ENCODE results near the gene FAR2.

DNA sequence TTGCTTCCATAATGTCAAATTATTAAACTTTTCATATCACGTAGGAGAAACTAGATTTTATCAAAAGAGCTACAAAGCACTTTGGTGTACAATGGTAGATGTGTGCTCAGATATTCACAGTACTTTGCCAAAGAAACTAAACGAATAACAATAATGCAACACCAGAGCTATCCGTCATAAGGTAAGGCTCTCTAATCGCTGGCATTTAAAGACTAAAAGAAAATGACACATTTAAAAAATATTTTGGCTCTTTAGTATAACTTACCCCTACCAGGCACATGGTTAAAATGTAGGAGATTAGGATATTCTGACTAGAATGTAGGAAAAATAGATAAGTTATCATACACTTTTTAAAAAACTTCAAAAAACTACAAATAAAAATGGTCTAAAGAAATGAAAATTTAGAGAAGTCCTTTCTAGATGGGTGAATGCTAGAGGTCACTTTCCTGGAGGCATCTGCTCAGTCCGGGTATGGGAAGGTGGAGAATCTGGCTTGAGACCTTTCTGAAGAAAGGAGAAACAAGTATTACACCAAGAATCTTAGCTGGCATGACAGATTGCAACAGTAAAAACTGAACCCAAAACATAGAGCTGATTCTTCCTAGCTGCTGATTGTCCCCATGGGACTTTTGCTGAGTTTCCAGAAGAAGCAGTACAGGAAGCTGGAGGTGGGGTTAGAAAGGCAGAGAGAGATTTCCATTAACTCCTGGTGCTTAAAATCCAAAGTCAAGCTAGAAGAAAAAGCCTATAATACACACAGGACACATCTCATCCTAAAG is 67.9 kb downstream of the FAR2 start:
- TF ChIP-seq, protein P1, sequence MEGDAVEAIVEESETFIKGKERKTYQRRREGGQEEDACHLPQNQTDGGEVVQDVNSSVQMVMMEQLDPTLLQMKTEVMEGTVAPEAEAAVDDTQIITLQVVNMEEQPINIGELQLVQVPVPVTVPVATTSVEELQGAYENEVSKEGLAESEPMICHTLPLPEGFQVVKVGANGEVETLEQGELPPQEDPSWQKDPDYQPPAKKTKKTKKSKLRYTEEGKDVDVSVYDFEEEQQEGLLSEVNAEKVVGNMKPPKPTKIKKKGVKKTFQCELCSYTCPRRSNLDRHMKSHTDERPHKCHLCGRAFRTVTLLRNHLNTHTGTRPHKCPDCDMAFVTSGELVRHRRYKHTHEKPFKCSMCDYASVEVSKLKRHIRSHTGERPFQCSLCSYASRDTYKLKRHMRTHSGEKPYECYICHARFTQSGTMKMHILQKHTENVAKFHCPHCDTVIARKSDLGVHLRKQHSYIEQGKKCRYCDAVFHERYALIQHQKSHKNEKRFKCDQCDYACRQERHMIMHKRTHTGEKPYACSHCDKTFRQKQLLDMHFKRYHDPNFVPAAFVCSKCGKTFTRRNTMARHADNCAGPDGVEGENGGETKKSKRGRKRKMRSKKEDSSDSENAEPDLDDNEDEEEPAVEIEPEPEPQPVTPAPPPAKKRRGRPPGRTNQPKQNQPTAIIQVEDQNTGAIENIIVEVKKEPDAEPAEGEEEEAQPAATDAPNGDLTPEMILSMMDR (IDR thresholded peaks at IDR 0.05) = no peak
- TF ChIP-seq POLR2A (IDR thresholded peaks at IDR 0.05) = no peak
